RWPE2 (cell line): ENCODE results near the gene SPRING1.

ENCODE experiments used
- ATAC-seq: fragments of 200-7000 bp; cut with Tn5 transposase; 3 replicates; pipeline ENCODE4 v1.9.1; 2021; ENCODE audit warnings: low read depth
- DNase-seq: peaks from one replicate; pipeline ENCODE4 v3.0.0-alpha.2; 2020; ENCODE audit warnings: low spot score
- H3K27ac ChIP-seq: fragments of 450-650 bp; 2 replicates; pipeline ENCODE4 v1.5.1; 2017; ENCODE audit warnings: mild to moderate bottlenecking; ENCODE audit not compliant: poor library complexity, severe bottlenecking
- H3K27me3 ChIP-seq: fragments of 250-450 bp; sonication (Bioruptor Pico); 2 replicates; pipeline ENCODE4 v1.5.1; 2021; ENCODE audit warnings: mild to moderate bottlenecking, moderate library complexity; ENCODE audit not compliant: insufficient read depth, poor library complexity, severe bottlenecking
- H3K36me3 ChIP-seq: fragments of 250-450 bp; sonication (Bioruptor Pico); 2 replicates; pipeline ENCODE4 v1.5.1; 2020; ENCODE audit warnings: low read depth, mild to moderate bottlenecking, moderate library complexity
- H3K4me1 ChIP-seq: fragments of 250-450 bp; sonication (Bioruptor Pico); 2 replicates; pipeline ENCODE4 v1.5.1; 2021; ENCODE audit warnings: mild to moderate bottlenecking, moderate library complexity; ENCODE audit not compliant: insufficient read depth, poor library complexity, severe bottlenecking
- H3K4me3 ChIP-seq: fragments of 250-450 bp; sonication (Bioruptor Pico); 2 replicates; pipeline ENCODE4 v1.5.1; 2021; ENCODE audit warnings: mild to moderate bottlenecking, moderate library complexity; ENCODE audit not compliant: severe bottlenecking
- H3K9me3 ChIP-seq: fragments of 250-450 bp; sonication (Bioruptor Pico); 2 replicates; pipeline ENCODE4 v1.5.1; 2021; ENCODE audit warnings: mild to moderate bottlenecking, moderate library complexity; ENCODE audit not compliant: severe bottlenecking
- CTCF ChIP-seq: fragments of 450-650 bp; IDR thresholded peaks from one replicate; pipeline ENCODE4 v1.5.1; 2017; ENCODE audit warnings: mild to moderate bottlenecking, moderate library complexity; ENCODE audit not compliant: poor library complexity, severe bottlenecking

Gene SPRING1

GRCh38 chr12:116710370-116711150 is 27.3 kb downstream of the SPRING1 start:
- TF ChIP-seq CTCF: no peak
- Histone ChIP-seq H3K27ac (no peak overlapping the region), H3K36me3 (no peaks in the 10 kb centered on the region; the same call in 1 of the 2 replicates), H3K4me1 (no peaks in the 10 kb centered on the region), H3K27me3 (peaks cover 10% of the 10 kb centered on the region), H3K9me3 (no peaks in the 10 kb centered on the region), H3K4me3 (no peak overlapping the region)
- ATAC-seq (no peak), DNase-seq (no peak)

DNA sequence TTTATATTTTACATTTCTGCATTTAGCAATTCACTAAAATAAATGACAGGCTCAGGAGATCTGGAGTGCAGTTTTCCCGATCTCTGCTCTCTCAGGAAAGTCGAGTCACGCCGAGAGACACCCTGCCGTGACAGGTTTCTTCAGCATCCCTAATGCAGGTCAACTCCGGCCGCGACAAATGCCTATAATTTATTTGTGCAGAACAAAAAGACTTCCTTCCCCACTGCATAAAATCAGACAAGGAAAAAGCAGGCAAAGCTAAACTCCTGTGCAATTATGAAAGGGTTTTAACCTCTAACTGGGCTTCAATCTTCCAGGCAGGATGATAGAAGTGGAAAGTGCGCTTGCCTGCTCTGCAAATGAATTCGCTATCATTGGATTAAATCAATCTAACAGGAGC is 28.1 kb downstream of the SPRING1 start:
- Histone ChIP-seq H3K4me1 (no peaks in the 10 kb centered on the region), H3K9me3 (no peaks in the 10 kb centered on the region), H3K36me3 (no peaks in the 10 kb centered on the region), H3K4me3 (no peak overlapping the region), H3K27ac (no peak overlapping the region), H3K27me3 (peaks cover 10% of the 10 kb centered on the region)
- no peak for ATAC-seq
- no peak for DNase-seq
- no peak for TF ChIP-seq CTCF

DNA sequence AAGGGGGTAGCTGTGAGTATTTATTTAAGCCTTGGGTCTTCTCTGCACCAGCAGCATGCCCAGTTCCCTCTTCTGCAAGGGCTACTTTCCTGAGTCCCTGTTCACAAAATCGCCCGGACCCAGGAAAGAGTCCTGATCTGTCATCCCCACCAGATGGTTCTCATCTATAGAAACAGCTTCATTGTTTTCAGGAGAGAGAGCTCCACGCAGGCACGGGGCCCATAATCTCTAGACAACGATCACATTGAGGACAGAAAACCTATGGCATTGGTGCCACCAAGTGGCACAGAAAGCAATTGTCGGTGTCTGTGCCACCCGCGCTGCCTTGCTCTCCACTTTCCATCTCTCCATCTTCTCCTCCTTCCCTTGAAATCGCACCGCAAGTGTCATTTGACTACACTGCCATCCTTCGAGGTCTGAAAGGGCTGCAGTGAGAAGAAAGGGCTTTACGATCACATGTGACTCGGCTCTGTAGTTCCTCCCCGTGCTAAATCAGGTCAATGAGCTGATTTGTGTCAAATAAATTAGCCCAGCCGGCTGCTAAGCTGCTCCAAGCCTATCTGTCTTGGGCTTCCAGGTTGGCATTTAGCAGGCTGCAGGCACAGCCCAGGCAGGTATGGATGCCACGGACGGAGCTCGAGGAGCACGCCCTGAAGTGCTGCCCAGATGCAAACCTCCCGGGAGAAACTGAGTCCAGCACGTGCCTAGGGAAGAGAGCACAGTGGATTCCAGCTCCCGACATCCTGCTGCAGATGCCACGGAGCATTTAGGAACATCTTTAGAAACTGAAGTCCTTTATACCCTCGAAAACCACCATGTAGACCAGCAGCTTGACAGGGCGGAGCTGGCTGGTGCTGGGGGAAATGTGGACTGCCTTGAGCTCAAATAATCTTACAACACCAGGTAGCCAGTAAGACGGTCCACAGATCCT is 28.8 kb downstream of the SPRING1 start:
- no peak overlapping the region for H3K4me3 ChIP-seq
- no peaks in the 10 kb centered on the region for H3K36me3 ChIP-seq
- H3K27me3 ChIP-seq: peaks cover 10% of the 10 kb centered on the region
- DNase-seq: no peak
- peak; percentile 78 for ATAC-seq
- H3K9me3 ChIP-seq: no peaks in the 10 kb centered on the region
- H3K27ac ChIP-seq: no peak overlapping the region
- TF ChIP-seq CTCF: peak; percentile 65
- no peaks in the 10 kb centered on the region for H3K4me1 ChIP-seq

DNA sequence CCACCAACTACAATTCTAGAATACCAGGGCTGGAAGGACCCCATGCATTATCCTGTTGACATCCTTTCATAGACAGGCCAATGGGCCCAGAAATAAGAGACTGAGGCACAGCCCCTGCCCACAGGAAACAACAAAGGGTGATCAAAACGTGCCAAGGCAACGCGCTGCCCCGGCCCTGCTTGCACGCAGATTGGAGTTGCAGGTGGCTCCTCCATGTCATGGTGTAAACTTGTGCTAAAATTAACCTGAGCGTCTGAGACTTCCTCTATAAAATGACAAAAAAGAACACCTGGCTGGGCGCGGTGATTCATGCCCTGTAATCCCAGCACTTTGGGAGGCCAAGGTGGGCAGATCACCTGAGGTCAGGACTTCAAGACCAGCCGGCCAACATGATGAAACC is 30.1 kb downstream of the SPRING1 start:
- TF ChIP-seq CTCF: no peak

More for the DNA sequence above, 30.1 kb downstream of the SPRING1 start:
- DNase-seq (no peak), ATAC-seq (no peak)
- no peaks in the 10 kb centered on the region for H3K36me3 ChIP-seq
- no peaks in the 10 kb centered on the region for H3K9me3 ChIP-seq
- no peak overlapping the region for H3K27ac ChIP-seq
- no peaks in the 10 kb centered on the region for H3K4me1 ChIP-seq
- H3K27me3 ChIP-seq: peaks cover 10% of the 10 kb centered on the region
- H3K4me3 ChIP-seq: no peak overlapping the region
